HepG2 (cell line): ENCODE measurements around the gene H2AZ1. TPM values are rescaled to one million over a fixed set of nuclear protein-coding genes. Genes with fewer than 3 reads are reported as not detected.

Experiments
- ATF2 ChIP-seq: sonication (generic); formaldehyde crosslinking; IDR thresholded peaks from 2 replicates; pipeline ENCODE4 v1.4.0; 2020; ENCODE audit warnings: missing genetic modification reagents
- CREB1 ChIP-seq, 2 experiments: fragments of 450-650 bp in 1 of 2; IDR thresholded peaks; 2 replicates each; pipeline ENCODE4 v1.6.1; 2016 to 2017; ENCODE audit warnings: control low read depth in 1 of 2, mild to moderate bottlenecking in 1 of 2, missing compliant biosample characterization in 1 of 2, missing genetic modification characterization in 1 of 2
- DDIT3 ChIP-seq: sonication (generic); formaldehyde crosslinking; IDR thresholded peaks from 2 replicates; pipeline ENCODE4 v1.4.0; 2020; ENCODE audit warnings: mild to moderate bottlenecking, missing genetic modification reagents
- ELF4 ChIP-seq: sonication (generic); formaldehyde crosslinking; IDR thresholded peaks from 2 replicates; pipeline ENCODE4 v1.5.0; 2020; ENCODE audit warnings: missing genetic modification reagents, mild to moderate bottlenecking, moderate library complexity, borderline replicate concordance
- KLF13 ChIP-seq: sonication (generic); formaldehyde crosslinking; IDR thresholded peaks from 2 replicates; pipeline ENCODE4 v1.4.0; 2020; ENCODE audit warnings: mild to moderate bottlenecking, missing genetic modification reagents
- MTF2 ChIP-seq: sonication (generic); formaldehyde crosslinking; IDR thresholded peaks from 2 replicates; pipeline ENCODE4 v1.5.0; 2020; ENCODE audit warnings: missing genetic modification reagents, borderline replicate concordance
- POGZ ChIP-seq: sonication (generic); formaldehyde crosslinking; IDR thresholded peaks from 2 replicates; pipeline ENCODE4 v1.4.0; 2020; ENCODE audit warnings: mild to moderate bottlenecking, missing genetic modification reagents
- RAD51 ChIP-seq: fragments of 450-650 bp; IDR thresholded peaks from 2 replicates; pipeline ENCODE4 v1.6.1; 2016; ENCODE audit warnings: borderline replicate concordance
- SPEN ChIP-seq: sonication (generic); formaldehyde crosslinking; IDR thresholded peaks from 2 replicates; pipeline ENCODE4 v1.5.1; 2020; ENCODE audit warnings: low read depth, mild to moderate bottlenecking, missing genetic modification reagents
- ZKSCAN8 ChIP-seq: IDR thresholded peaks from 2 replicates; pipeline ENCODE4 v1.6.1; 2016; ENCODE audit warnings: borderline replicate concordance, missing genetic modification reagents, missing compliant biosample characterization
- ZMYM4 ChIP-seq: sonication (generic); formaldehyde crosslinking; IDR thresholded peaks from 2 replicates; pipeline ENCODE4 v1.8.1; 2023; ENCODE audit warnings: mild to moderate bottlenecking, missing genetic modification reagents
- ZNF407 ChIP-seq: sonication (generic); formaldehyde crosslinking; IDR thresholded peaks from one replicate; pipeline ENCODE4 v1.5.1; 2020; ENCODE audit warnings: mild to moderate bottlenecking, missing genetic modification reagents; ENCODE audit errors: not compliant biosample characterization
- ZNF816 ChIP-seq: sonication (generic); formaldehyde crosslinking; IDR thresholded peaks from 2 replicates; pipeline ENCODE4 v1.8.0; 2022; ENCODE audit warnings: missing genetic modification reagents, mild to moderate bottlenecking, borderline replicate concordance
- polyA plus RNA-seq, 8 experiments: library from polyadenylated mRNA; depleted of rRNA in 3 of 8; stranded (reverse) in 7 of 8; unstranded in 1 of 8; fragments of >200 nt; fragmentation: Illumina TruSeq in 4 of 8; extraction: Trizol in 4 of 8; gene quantifications; 2 replicates each; pipeline versions ENCODE4 v1.2.1 to v1.2.3, GENCODE V29; 2011 to 2016; ENCODE audit warnings: low read depth in 4 of 8, missing spikeins in 1 of 8, mixed read lengths in 1 of 8; ENCODE audit not compliant: insufficient read depth in 1 of 8
- total RNA-seq, 5 experiments: library from RNA; depleted of rRNA; stranded (reverse); fragments of >200 nt; fragmentation: Illumina TruSeq; extraction: Trizol; gene quantifications; 2 replicates each; pipeline ENCODE4 v1.2.3, GENCODE V29; 2016; ENCODE audit warnings: low read depth in 1 of 5

H2AZ1 gene
- total and polyA plus RNA-seq, 2 of the 13 experiments (the other 11 are each of a cell fraction or from before 2014, with no cell fraction given) = 301 to 574 TPM

- TF ChIP-seq MTF2 (CRISPR knock-in tag) (no peak; the same call in 1 of the 2 replicates), DDIT3 (CRISPR knock-in tag) (no peak), ELF4 (CRISPR knock-in tag) (no peak), KLF13 (CRISPR knock-in tag) (no peak; the same call in 1 of the 2 replicates), ZMYM4 (CRISPR knock-in tag) (0 out of 2 replicates have a peak, but pooled peaks have one; percentile 48), SPEN (CRISPR knock-in tag) (no peak), ZNF816 (CRISPR knock-in tag) (peak; percentile 50; the same call in 1 of the 2 replicates), CREB1 (IDR thresholded peaks at IDR 0.05) (no peak), CREB1 (CRISPR knock-in tag; IDR thresholded peaks at IDR 0.05) (0 out of 2 replicates have a peak, but pooled peaks have one; percentile 26), ATF2 (CRISPR knock-in tag) (peak; percentile 58), ZKSCAN8 (CRISPR knock-in tag) (no peak), POGZ (0 out of 2 replicates have a peak, but pooled peaks have one; percentile 32), RAD51 (no peak), ZNF407 (peak; percentile 32)
Measured at GRCh38 chr4:99949034-99949998, 759 bp downstream of the H2AZ1 start (continued).
